GM20431 (cell line): ENCODE results near the gene DLG2.

Experiments used
- in situ Hi-C: fragments of 300-500 bp; cut with MseI, MboI; formaldehyde crosslinking; loops from one replicate; pipeline ENCODE4 v1.15.0; 2020; ENCODE audit warnings: low sequenced_read_pairs; ENCODE audit not compliant: unreplicated experiment

The DLG2 gene

DNA sequence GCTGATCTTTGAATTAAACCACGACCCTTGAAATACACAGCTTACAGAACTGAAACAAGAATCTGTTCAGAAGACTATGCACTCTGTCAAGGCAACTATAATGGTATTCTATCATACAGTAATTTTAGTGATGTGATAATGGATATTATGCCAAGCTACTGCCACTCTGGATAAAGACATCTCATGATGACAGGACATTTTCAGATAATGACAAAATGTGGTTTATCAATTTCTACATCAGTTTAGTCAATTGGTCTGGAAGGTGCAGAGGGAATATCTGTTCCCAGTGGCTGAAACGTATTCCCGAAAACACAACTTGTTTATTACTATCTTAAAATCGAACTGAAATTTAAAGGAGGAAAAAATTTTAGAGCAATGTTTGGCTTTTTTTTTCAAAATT is 1331.3 kb downstream of the DLG2 start:
- in situ Hi-C loops, result no loop called here

DNA sequence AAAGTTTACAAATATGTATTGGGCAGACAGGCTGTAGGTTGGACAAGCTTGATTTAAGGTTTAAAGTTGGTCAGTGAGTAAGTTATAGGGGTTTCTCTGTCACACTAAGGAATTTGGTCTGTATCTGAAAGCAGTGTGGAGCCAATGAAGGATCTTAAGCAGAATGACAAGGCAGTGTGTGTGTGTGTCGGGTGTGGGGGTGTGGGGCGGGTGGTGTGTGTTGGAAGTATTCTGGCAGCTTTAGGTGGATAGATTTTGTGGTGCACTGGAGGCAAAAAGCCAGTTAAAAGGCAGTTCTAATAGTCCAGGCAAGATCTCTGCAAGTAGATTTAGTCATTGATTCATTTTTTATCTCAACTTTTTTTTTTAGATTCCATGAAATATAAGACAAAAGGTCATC is 1334.2 kb downstream of the DLG2 start:
- in situ Hi-C loops, result no loop called here

DNA sequence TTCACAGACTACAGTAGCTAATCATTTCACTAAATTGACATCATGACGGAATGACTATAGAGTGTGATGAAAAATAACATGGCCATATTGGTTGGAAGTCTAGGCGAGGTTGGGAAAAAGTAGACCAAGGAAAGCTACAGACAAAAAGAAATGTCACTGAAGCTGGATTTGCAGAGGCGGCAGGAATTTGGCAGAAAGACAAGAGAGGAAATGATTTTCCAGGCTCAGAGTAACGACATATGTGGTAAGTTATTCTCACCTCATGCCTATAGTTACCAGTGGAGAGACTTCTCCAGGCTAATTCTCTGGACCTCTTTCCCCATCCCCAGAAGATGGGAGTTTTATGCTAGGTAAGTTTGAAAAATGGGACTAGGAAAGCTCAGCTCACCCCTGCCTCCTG is 1335.1 kb downstream of the DLG2 start:
- in situ Hi-C loops, result no loop called here

DNA sequence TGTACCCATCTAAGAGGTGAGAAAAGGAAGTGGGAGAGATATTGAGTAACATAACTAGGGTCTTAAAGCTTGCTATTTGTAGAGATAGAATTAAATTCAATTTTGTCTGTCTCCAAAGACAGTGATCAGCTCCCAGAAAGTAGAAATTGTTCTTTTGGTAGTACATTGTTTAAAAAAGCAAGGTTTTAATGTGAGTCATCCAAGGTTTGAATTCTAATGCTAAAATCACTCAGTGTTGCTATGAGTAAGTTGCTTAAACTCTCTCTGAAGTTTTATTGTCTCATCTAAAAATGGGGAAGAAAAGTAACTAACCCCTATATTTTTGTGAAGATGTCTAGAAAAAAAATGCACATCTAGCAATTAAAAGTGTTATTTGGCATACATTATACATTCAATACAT is 1336.5 kb downstream of the DLG2 start:
- in situ Hi-C loops, result no loop called here

DNA sequence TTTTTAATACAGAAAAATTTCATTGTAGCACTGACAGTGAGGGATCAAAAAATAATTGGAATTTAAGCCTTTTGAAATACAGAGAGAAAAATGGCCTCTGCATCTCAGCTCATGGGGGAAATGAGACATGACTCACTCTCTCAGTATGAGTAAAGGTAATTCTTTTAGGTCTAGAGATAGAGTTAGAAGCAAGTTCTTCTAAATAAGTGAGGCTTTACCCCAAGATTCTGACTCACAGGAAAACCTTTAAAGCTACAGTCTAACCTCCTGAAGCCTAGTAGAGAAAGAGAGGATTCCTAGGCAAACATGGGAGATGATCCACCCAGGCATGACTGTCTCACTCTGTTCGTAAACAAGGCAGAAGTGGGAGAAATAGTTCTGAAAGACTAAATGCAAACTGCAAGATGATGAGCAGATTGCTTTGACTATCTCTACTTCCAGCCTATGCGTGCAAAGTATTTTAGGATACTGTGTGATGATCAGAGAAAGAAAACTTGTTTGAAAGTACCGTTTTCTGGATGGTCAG is 1337.7 kb downstream of the DLG2 start:
- in situ Hi-C loops, result no loop called here

DNA sequence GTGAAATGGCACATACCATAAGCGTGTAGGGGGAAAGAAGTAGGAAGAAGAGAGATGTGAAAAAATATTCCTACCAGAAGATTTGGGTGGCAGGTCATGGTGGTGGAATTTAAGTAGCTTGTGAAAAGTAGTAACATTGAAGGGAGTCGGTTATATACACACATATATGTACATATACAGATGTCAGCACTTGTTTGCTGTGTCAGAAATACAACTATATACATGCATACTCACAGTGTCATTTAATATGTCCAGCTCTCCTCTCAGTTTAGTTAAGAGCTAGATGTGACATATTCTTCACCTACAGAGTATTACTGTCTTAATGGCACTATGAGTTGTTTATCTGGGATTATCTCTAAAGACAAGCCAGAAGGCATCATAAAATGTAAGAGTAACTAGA is 1353.6 kb downstream of the DLG2 start:
- in situ Hi-C loops, result no loop called here

DNA sequence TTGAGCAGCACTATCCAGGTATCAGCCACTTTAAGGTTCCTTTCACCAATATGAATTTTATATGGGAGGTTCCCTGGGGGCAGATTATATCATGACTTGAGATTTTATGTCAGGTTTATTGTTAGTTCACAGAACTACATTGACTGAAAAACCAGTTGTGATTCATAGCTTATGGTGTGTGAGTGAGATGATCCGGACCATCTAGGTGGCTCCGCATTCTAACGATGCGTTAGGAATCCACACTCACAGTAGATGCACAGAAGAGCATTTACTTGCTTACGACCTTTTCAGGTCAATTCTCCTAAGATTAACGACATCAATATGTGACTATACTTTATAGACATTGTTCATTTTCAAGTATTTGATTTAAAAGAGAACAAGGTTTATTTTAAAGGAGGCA is 1356.7 kb downstream of the DLG2 start:
- in situ Hi-C loops, result no loop called here

DNA sequence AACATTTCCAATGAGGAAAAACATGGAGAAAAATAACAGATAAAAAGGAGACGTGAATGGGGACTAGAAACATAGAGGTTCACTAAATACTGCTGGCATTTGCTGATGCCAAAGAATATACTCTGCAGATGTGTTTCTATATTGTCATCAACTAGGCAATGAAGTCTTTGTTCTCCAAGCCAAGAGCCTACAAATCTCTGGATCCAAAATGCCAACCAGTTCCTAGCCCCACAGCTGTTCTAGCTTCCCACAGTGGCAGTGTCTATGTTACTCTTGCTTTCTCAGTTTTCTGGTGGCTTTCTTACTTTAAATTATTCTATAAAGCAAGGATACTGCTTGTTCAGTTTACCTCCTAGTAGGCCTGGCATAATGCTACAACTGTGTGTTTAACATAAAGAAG is 1363.1 kb downstream of the DLG2 start:
- in situ Hi-C loops, result no loop called here

DNA sequence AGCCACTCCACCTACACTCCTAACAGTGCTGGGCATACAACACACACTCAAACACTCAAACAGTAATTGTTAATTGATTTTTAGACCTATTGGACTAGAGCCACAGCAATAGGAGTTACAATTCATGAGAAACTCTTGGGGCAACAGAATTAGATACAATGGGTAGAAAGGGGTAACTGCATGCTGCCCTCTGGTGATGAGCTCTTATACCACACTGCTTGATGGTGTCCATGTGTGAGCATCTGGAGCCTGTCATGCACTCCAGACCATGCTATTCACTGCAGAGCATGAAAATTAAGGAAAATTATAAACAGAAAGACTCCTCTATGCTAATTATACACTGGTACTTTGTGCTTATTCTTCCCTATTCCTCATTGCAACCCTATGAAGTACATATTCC is 1365.4 kb downstream of the DLG2 start:
- in situ Hi-C loops, result no loop called here

DNA sequence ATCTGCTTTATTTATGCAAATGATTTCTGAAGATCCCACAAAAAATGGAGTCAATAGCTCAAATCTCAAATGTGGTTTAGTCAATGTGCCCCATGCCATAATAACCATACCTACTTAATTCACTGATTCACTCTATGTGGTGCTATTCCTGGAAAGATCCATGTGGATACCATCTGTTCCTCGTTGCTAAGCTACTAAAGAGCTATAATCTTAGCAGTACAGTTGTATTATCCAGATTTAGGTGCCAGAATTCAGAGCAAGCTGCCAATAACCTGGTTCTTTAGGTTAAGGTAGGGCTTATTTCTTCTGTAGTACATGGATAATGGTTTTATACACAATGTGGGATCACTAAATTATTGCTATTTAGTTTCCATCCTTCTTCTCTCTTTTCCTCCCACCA is 1366.3 kb downstream of the DLG2 start:
- in situ Hi-C loops, result no loop called here

DNA sequence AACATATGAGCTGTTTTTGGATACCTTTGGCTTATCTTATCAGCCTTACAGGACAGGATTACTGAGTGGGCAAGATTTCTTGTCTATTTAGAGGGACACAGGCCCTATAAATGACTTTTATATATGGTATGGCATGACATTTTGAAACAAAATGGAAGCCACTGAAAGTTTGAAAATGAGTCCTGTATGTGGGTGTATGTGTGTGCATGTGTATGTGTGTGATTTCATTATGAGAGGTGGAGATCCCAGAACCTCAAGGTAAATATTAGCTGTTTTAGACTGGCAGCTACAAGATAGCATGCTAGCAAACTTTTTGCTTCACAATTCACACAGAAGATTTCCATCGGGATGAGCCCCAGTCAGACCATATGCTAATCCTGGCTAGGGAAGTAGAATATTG is 1370.5 kb downstream of the DLG2 start:
- in situ Hi-C loops, result no loop called here

DNA sequence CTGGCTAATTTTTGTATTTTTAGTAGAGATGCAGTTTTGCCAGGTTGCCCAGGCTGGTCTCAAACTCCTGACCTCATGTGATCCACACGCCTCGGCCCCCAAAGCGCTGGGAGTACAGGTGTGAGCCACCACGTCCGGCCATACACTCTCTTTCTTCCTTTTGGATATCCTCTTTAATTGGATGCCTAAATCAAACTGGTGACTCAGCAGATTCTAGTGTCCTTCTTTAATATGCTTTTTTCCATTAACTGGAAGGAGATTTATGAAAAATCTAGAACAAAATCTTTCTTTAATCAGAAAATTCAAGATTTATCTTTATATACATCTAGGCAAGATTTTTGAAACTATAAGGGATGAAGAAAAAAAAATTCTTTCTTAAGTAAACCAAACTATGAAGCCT is 1371.7 kb downstream of the DLG2 start:
- in situ Hi-C loops, result no loop called here

DNA sequence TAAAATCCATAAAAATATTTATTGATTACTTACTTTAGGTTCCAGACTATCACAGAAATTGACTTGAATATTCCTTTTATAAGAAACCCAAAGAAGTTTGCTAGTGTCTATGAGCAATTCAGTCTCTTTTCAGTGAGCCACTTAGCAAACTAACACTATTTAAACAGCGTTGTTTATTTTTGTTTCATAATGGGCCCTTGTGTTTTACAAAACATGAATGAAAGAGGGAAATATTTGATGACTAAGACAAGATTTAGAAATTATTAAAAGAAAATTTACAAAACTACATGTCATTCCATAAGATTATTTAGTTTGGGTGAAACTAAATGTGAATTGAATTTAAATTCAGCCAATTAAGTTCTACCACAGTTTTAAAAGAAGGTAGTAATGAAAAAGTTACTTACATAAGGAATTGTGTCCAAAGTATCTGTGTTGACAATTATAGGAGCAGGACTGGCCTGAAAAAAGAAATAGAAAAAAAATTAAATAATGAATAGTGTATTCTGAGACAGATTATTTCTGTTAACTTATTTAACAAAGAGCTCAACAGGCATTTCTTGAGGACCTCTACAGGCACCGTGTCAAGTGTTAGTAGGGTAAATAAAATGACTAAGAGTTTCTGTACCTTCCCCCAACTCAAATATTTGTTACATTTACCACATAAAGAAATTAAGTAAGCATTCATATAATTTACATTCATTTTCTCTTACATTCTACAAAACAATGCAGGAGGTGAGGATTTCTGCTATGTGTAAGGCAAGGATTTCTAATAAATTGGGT is 1376.1 kb downstream of the DLG2 start:
- in situ Hi-C loops, result no loop called here

DNA sequence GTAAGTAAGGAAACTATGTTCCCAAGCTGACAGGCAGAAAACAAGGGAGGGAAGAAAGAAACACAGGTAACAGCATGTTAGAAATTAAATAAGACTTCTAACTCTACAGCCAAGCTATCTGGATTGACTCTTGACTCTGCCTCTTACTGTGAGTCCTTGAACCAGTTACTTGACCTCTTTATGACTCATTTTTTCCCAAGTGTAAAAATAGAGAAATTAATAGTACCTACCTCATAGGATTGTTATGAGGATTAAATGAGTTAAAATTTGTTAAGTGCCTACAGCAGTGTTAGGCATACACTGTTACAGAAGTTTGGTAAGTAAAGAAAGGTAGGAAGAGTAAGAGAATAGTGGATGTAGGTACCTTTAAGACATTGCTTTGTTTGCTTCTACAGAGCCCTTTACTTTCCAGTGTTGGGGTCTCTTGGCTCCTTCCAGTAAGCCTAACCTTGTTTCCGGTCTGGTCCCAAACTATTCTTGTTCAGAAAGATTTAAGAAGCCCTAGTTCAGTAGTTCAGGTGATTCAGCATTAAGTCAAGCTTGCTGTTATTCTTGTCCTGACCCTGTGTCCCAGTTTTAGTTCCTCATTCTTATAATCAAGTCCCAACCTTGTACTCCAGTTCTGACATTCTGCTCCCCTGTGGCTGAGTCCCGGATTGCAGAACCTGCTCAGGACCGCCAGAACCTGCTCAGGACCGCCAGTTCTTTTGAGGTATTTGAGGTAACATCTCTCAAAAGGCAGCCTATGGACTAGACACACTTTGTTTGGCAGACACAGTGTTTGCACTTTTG is 1377.6 kb downstream of the DLG2 start:
- in situ Hi-C loops, result no loop called here

DNA sequence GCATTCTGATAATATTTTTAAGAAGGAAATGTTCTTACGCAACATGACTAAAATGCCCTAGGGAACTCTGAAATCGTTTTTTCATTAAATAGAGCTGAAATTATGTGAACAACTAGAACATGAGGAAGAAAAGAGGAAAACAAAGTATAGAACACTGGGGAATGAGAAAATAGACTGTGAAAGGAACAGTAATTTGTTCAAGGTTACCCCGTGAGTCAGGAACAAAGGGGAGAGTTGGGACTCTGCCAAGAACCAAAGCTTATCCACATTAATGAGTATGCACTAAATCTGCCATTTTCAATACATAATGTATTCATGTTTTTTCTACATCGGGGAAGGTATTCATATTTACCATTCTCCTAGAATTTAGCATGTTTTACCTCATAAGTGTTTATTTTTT is 1379.2 kb downstream of the DLG2 start:
- in situ Hi-C loops, result no loop called here

DNA sequence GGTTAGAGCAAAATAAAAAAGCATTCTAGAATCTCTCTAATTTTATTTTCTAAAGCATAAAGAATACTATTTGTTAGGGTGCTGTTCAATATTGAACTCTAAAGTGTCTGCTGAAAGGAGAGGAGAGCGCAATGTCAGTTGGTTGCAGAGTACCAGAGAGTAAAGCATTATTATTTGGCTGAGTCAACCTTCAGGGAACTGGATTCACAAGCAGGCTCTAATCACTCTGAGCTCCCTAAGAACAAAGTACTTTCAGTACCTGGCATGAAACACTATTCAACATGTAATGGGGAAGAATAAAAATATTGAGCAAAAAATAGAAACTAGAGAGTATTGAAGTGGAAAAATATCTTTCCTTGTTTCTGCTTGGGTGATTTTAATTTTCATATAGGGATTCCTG is 1380.0 kb downstream of the DLG2 start:
- in situ Hi-C loops, result no loop called here

DNA sequence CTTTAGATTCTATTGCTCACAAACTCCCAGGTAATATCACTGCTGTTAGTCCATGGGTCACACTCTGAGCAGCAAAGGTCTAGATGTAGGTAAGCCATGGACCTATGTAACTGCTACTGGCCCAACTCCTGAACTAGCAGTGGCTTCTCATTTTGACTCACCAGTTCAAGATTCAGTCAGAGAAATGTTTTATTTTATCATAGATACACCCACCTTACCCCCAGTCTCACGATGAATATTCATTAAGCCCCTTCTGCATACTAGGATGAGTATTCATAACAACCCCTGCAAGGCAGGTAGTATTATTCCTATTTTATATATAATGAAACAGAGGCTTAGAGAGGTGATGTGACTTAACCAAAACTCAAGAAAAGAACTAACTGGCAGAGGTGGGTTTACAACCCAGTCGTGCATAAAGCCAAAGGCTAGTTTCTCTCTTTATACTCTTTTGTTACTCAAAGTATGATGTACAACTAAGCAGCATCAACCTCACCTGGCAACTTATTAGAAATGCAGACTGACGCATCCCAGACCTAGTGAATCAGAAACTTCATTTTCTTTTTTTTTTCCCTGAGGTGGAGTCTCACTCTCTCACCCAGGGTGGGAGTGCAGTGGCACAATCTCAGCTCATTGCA is 1383.4 kb downstream of the DLG2 start:
- in situ Hi-C loops, result no loop called here

DNA sequence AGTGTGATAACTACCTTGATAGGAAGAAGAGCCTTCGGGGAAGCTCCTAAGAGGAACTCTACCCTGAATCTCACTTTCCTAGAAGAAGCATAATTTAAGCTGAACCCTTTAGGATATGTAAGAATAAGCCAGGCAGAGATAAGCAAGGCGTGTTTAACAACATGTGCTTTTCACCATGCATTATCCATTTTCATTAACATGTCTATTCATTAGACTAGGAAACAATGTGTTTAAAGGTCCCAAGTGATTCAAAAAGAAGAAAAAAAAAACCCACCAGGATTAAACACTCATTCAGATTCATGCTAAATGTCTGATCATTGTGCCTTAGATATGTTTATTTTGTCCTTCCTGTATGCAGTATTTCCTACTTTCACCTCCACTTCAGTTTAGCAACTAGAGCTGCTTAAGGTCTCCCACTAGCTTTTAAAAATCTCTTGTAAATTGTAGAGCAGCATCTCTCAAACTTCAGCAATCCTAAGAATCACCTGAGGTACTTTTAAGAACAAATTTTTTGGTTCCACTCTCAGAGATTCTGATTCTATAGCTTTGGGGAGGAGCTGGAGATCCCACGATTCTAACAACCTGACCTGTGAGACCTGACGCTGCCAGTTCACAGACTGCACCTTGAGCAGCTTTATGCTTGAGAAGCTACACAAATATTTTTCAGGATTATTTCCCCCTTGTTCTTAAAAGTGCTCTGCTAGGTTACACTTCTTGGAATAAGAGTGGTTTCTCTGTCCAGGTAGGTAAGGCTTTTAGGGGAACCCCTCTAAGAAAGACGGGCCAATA is 1385.6 kb downstream of the DLG2 start:
- in situ Hi-C loops, result no loop called here

DNA sequence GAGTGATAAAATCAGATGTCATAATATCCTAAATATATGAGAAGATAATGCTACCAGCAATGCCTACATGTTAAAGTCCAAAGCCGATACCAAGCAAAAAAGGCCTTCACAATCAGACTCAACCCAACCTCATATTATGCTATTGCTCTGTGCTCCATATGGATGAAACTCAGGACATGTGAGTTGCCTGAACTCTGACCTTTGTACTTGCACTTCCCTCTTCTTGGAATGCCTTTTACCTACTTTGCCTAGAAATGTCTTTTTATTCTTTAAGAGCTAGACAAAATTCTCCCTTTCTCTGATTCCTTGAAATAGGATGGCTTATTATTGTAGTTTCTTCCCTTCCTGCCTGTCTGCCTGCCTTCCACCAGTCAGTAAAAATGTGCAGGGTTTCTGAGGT is 1386.3 kb downstream of the DLG2 start:
- in situ Hi-C loops, result no loop called here

DNA sequence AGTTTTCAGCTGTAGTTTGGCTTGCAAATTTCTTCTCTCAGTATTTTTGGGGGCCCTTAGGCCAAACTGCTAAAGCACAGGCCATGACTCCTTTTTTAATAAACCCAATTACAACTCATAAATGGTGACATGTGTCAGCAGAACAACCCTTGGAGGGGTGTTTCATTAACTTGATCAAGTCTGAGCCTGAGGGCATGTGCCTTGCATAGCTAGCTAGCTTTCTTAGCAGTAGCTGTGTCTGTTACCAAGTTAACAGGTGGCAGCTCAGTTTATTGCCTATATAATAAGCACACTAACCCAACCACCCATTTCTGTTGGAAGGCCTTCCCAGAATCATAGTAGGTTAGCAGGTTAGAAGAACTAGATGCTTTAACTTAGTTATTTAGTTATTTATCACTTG is 1390.7 kb downstream of the DLG2 start:
- in situ Hi-C loops, result no loop called here
